ENCODE results near the gene NOX3.

DNA sequence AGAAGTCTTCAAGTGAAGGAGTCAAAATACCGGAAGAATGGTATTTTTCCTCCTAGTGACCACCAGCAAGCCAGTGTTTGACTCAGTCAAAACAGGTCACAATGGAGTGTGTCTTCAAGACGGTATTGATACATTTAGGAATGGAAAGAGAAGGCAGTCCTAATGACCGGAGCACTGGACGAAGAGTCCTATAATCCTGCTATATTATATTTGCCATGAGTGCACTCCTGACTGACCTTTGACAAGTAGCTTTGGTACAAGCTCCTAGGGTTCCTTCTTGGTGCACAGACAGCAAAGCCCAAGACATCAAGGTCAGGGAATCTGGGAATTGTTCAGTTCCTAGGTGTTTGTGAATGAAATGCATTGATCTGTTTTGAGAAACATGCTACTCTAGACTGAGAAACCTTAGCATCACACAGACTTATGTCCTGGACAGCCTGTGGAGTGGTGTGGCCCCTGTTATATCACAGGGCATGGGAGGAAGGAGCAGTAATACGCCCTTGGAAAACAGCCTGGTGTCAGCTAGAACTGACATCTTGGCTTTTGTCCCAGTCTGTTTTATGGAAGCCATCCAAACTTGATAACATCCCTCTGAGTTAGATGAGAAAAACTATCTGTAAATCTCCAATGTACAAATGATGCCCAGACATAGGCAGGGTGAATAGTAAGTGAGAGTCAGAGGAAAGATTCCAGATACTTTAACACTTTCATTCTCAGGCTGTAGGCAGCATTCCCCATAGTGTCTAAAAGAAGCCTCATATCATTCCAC lies 18.5 kb downstream of the NOX3 start:
- TF ChIP-seq, protein P1, sequence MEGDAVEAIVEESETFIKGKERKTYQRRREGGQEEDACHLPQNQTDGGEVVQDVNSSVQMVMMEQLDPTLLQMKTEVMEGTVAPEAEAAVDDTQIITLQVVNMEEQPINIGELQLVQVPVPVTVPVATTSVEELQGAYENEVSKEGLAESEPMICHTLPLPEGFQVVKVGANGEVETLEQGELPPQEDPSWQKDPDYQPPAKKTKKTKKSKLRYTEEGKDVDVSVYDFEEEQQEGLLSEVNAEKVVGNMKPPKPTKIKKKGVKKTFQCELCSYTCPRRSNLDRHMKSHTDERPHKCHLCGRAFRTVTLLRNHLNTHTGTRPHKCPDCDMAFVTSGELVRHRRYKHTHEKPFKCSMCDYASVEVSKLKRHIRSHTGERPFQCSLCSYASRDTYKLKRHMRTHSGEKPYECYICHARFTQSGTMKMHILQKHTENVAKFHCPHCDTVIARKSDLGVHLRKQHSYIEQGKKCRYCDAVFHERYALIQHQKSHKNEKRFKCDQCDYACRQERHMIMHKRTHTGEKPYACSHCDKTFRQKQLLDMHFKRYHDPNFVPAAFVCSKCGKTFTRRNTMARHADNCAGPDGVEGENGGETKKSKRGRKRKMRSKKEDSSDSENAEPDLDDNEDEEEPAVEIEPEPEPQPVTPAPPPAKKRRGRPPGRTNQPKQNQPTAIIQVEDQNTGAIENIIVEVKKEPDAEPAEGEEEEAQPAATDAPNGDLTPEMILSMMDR (IDR thresholded peaks at IDR 0.05; ENCODE audit: borderline replicate concordance, extremely low read depth, low read length, poor library complexity, severe bottlenecking): no peak
- no peak for TF ChIP-seq EZH2 (IDR thresholded peaks at IDR 0.05; ENCODE audit: borderline replicate concordance, low read depth, low read length, severe bottlenecking)

All from DND-41 (cell line).